Keratinocyte (primary cell): ENCODE data around the gene RUNX1. TPM values are rescaled to one million over a fixed set of nuclear protein-coding genes. Genes with fewer than 3 reads are reported as not detected.

Experiments used
- DNase-seq: peaks from one replicate; pipeline ENCODE4 v3.0.0-alpha.2; 2011; ENCODE audit warnings: low read depth, missing footprints, low spot score
- FAIRE-seq: peaks from 2 replicates; lab custom pipeline; 2011; peaks lifted over from hg19 to GRCh38; lab: Jason Lieb, UNC
- H2AFZ ChIP-seq: 2 replicates; pipeline ENCODE4 v1.6.0; 2012; ENCODE audit warnings: low read length, control low read depth, inconsistent platforms; ENCODE audit not compliant: control insufficient read depth
- H3K27ac ChIP-seq: 2 replicates; pipeline ENCODE4 v1.5.1; 2011; ENCODE audit warnings: low read length; ENCODE audit not compliant: control insufficient read depth, insufficient read depth
- H3K27me3 ChIP-seq: 3 replicates; pipeline ENCODE4 v1.6.0; 2011; ENCODE audit warnings: low read length; ENCODE audit not compliant: control insufficient read depth, insufficient read depth; ENCODE audit errors: extremely low read depth
- H3K36me3 ChIP-seq, 2 experiments: 2 replicates in 1 of 2; 3 replicates in 1 of 2; pipeline ENCODE4 v1.5.1; 2011; ENCODE audit warnings: low read length in 2 of 2, mild to moderate bottlenecking in 1 of 2; ENCODE audit not compliant: control insufficient read depth in 2 of 2, insufficient read depth in 2 of 2; ENCODE audit errors: extremely low read depth in 1 of 2
- H3K4me1 ChIP-seq: 3 replicates; pipeline ENCODE4 v1.5.1; 2011; ENCODE audit warnings: low read length; ENCODE audit not compliant: control insufficient read depth, insufficient read depth; ENCODE audit errors: extremely low read depth
- H3K4me2 ChIP-seq: 3 replicates; pipeline ENCODE4 v1.6.0; 2011; ENCODE audit warnings: low read depth, low read length; ENCODE audit not compliant: control insufficient read depth, insufficient read depth; ENCODE audit errors: extremely low read depth
- H3K4me3 ChIP-seq, 3 experiments: fragments of 200-600 bp in 1 of 3; sonication (generic) in 1 of 3; 2 replicates in 2 of 3; 3 replicates in 1 of 3; pipeline ENCODE4 v1.5.1; 2011 to 2016; ENCODE audit warnings: low read length in 3 of 3, mild to moderate bottlenecking in 3 of 3, control low read depth in 2 of 3, inconsistent platforms in 1 of 3, low read depth in 1 of 3, mixed read lengths in 1 of 3, mixed run types in 1 of 3, moderate library complexity in 1 of 3; ENCODE audit not compliant: control insufficient read depth in 2 of 3, insufficient read depth in 2 of 3; ENCODE audit errors: extremely low read depth in 1 of 3
- H3K79me2 ChIP-seq: 2 replicates; pipeline ENCODE4 v1.6.0; 2012; ENCODE audit warnings: low read length; ENCODE audit not compliant: control insufficient read depth, insufficient read depth
- H3K9ac ChIP-seq: 3 replicates; pipeline ENCODE4 v1.6.0; 2011; ENCODE audit warnings: low read length; ENCODE audit not compliant: control insufficient read depth, insufficient read depth; ENCODE audit errors: extremely low read depth
- H3K9me1 ChIP-seq: 3 replicates; pipeline ENCODE4 v1.6.0; 2011; ENCODE audit warnings: low read length; ENCODE audit not compliant: control insufficient read depth, insufficient read depth; ENCODE audit errors: extremely low read depth
- H3K9me3 ChIP-seq: 2 replicates; pipeline ENCODE4 v1.5.1; 2012; ENCODE audit warnings: low read depth, low read length; ENCODE audit not compliant: control insufficient read depth
- H4K20me1 ChIP-seq: 3 replicates; pipeline ENCODE4 v1.6.0; 2011; ENCODE audit warnings: low read length; ENCODE audit not compliant: control insufficient read depth, insufficient read depth; ENCODE audit errors: extremely low read depth
- EZH2 ChIP-seq: IDR thresholded peaks from one replicate; pipeline ENCODE4 v1.6.1; 2012; ENCODE audit warnings: inconsistent platforms, mild to moderate bottlenecking, low read length, moderate library complexity
- dilution Hi-C: fragments of 300-500 bp; cut with MboI; formaldehyde crosslinking; loops from one replicate; pipeline ENCODE4 v1.7.0; 2020; ENCODE audit warnings: low sequenced_read_pairs; ENCODE audit not compliant: extremely low pct_ligation_motif_present
- polyA plus RNA-seq, 5 experiments: library from polyadenylated mRNA; depleted of rRNA in 3 of 5; stranded (reverse) in 3 of 5; stranded (forward) in 1 of 5; unstranded in 1 of 5; fragments of >200 nt; gene quantifications; 1 replicate in 1 of 5; 2 replicates in 3 of 5; 3 replicates in 1 of 5; pipeline versions ENCODE4 v1.2.1 to v1.2.3, GENCODE V29; 2011 to 2012; ENCODE audit warnings: missing spikeins in 2 of 5, low read depth in 1 of 5, low replicate concordance in 1 of 5
- TF ChIP-seq, protein P1 (sequence below), 3 experiments: IDR thresholded peaks in 1 of 3; conservative IDR thresholded peaks in 1 of 3; optimal IDR thresholded peaks in 1 of 3; 2 replicates in 2 of 3; 3 replicates in 1 of 3; pipeline versions ENCODE3 to v1.5.1; 2011; ENCODE audit warnings: low read length in 3 of 3, mild to moderate bottlenecking in 3 of 3, moderate library complexity in 2 of 3, control low read depth in 1 of 3, inconsistent platforms in 1 of 3; ENCODE audit not compliant: insufficient read depth in 2 of 3; ENCODE audit errors: extremely low read depth in 1 of 3

The RUNX1 gene
- polyA plus RNA-seq, 1 donor (not counting 4 experiments of a cell fraction or from before 2014, with no cell fraction given), result 44.9 TPM

DNA sequence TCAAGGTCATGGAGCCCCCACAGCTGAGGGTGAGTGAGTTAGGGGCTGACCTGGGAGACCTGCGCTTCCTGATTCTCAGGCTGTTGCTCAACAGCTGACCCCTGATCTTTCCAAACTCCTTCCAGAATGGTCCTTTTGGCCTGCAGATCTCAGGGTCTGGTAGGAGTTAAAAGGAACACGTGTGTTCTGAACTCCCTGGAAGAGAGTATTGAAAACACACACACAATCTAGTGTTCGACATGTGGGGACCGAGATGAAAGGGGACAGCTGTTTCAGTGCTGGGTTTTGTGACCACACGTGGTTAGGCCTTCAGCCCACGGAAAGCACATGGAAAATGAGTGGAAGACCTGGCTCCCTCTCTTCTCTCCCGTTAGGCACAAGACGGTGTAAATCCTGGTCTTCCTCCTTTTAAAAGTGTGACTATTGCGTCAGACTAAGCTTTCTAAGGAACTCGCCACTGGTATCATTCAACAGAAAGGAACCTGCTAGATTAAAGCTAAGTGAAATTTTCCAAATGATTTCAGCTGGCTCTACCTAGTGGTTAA lies 49.6 kb downstream of the RUNX1 start:
- H3K9me3 ChIP-seq, result no peaks in the 10 kb centered on the region
- no peak overlapping the region for H3K4me2 ChIP-seq
- no peak overlapping the region for H3K4me3 ChIP-seq
- TF ChIP-seq, protein P1, sequence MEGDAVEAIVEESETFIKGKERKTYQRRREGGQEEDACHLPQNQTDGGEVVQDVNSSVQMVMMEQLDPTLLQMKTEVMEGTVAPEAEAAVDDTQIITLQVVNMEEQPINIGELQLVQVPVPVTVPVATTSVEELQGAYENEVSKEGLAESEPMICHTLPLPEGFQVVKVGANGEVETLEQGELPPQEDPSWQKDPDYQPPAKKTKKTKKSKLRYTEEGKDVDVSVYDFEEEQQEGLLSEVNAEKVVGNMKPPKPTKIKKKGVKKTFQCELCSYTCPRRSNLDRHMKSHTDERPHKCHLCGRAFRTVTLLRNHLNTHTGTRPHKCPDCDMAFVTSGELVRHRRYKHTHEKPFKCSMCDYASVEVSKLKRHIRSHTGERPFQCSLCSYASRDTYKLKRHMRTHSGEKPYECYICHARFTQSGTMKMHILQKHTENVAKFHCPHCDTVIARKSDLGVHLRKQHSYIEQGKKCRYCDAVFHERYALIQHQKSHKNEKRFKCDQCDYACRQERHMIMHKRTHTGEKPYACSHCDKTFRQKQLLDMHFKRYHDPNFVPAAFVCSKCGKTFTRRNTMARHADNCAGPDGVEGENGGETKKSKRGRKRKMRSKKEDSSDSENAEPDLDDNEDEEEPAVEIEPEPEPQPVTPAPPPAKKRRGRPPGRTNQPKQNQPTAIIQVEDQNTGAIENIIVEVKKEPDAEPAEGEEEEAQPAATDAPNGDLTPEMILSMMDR (optimal IDR thresholded peaks at IDR 0.05 in 1 of 3, IDR thresholded peaks at IDR 0.05 in 1 of 3, conservative IDR thresholded peaks at IDR 0.05 in 1 of 3; ENCODE audit: extremely low read depth in 1 of 3, insufficient read depth in 2 of 3, low read length in 3 of 3), result no peak
- no peak for TF ChIP-seq EZH2
- H3K27ac ChIP-seq, result no peak overlapping the region
- dilution Hi-C loops, result no loop called here
- no peak for FAIRE-seq
- no peak overlapping the region for H2AFZ ChIP-seq
- no peaks in the 10 kb centered on the region for H3K79me2 ChIP-seq
- no peaks in the 10 kb centered on the region for H4K20me1 ChIP-seq
- H3K4me1 ChIP-seq, result no peaks in the 10 kb centered on the region
- H3K36me3 ChIP-seq, result no peaks in the 10 kb centered on the region
- DNase-seq, result no peak
- H3K9ac ChIP-seq, result no peak overlapping the region
- no peaks in the 10 kb centered on the region for H3K27me3 ChIP-seq
- H3K9me1 ChIP-seq, result no peaks in the 10 kb centered on the region

DNA sequence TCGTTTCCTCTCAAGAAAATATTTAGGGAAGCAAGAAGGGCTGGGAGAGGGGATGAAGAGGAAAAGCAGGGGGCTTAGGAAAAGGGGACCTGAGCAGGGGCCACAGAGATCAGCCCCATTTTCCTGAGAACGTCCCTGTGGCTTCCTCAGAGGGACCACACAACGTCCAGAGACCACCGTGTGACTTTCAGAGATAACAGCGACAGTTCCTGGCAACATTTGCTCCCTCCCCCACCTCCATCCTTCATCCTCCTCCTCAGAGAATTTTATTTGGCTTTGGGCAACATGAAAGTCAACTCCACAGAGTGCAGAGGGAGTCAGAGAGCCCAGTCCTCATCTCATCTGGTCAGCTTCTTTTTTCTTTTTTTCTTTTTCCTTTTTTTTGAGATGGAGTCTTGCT lies 50.9 kb downstream of the RUNX1 start:
- Histone ChIP-seq H2AFZ (no peak overlapping the region), H3K27ac (no peak overlapping the region), H3K9me1 (no peaks in the 10 kb centered on the region), H3K4me1 (no peaks in the 10 kb centered on the region), H3K4me2 (no peak overlapping the region), H3K79me2 (no peaks in the 10 kb centered on the region), H3K4me3 (no peak overlapping the region), H3K36me3 (no peaks in the 10 kb centered on the region), H3K9ac (no peak overlapping the region), H3K27me3 (no peaks in the 10 kb centered on the region), H4K20me1 (no peaks in the 10 kb centered on the region), H3K9me3 (no peaks in the 10 kb centered on the region)
- no peak for FAIRE-seq
- dilution Hi-C loops, result no loop called here
- TF ChIP-seq, protein P1 (optimal IDR thresholded peaks at IDR 0.05 in 1 of 3, IDR thresholded peaks at IDR 0.05 in 1 of 3, conservative IDR thresholded peaks at IDR 0.05 in 1 of 3; ENCODE audit: extremely low read depth in 1 of 3, insufficient read depth in 2 of 3, low read length in 3 of 3), result no peak
- no peak for DNase-seq
